Stimulated activated CD4-positive, alpha-beta T cell treated with anti-CD3 and anti-CD28 coated beads, TNF-alpha, amount 100 ng/mL, for 4 hours (primary cell): ENCODE measurements around the gene CC2D2A.
"Not testable (repeated sequence)": the region's sequence is repeated elsewhere in the genome, so short reads cannot be mapped to it uniquely, and the experiment has no call there.

ENCODE experiments used
- DNase-seq, 3 experiments: peaks; one replicate each; pipeline ENCODE4 v3.0.0-alpha.2; 2020; ENCODE audit warnings: low read depth in 3 of 3

CC2D2A gene

DNA sequence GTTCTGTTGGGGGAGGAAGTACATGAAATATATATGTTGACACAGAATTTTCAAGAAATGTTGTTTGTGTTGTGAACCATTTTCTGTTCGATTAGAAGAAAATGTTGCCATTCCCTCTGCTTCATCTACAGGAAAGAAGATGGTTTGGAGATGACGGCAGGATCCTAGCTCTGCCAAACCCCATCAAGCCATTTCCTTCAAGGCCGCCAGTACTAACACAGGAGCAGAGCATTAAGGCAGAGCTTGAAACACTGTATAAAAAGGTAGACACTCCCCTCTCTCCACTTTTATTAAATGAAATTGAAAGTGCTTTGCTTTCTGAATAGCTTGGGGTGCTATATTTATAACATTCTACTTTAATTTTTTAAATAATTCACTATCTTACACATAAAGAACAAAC, 46.8 kb downstream of the CC2D2A start:
- DNase-seq = no peak

DNA sequence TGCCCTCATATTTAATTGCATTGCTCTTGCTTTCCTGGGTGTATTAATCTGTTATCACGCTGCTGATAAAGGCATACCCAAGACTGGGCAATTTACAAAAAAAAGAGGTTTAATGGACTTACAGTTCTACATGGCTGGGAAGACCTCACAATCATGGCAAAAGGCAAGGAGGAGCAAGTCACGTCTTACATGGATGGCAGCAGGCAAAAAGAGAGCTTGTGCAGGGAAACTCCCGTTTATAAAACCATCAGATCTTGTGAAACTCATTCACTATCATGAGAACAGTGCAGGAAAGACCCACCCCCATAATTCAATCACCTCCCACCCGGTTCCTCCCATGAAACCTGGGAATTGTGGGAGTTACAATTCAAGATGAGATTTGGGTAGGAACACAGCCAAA, 48.0 kb downstream of the CC2D2A start:
- DNase-seq = not testable (repeated sequence)

DNA sequence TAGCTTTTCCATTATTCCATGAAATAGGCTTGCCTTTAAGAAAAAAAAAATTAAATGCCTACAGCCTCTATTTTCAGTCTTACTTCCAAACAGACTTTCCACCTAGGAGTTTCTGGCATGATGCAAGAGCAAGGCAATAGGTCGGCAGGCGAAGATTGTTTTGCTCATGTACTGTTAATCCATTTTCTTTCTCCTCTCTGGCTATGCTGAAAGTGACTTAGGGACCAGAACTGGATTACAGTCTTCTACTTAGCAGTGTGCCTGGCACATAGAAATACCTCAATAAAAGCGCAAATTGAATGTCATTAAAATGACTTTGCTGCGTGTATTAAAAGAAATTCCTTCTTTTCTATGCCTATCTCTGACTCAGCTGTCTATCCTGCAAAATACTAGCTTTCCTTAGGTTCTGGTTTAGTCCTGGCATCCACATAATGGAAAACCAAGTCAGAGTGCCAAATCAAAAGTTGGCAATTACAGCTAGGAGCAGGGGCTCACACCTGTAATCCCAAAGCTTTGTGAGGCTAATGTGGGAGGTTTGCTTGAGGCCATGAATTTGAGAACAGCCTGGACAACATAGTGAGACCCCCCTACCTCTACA, 51.9 kb downstream of the CC2D2A start:
- no peak for DNase-seq

DNA sequence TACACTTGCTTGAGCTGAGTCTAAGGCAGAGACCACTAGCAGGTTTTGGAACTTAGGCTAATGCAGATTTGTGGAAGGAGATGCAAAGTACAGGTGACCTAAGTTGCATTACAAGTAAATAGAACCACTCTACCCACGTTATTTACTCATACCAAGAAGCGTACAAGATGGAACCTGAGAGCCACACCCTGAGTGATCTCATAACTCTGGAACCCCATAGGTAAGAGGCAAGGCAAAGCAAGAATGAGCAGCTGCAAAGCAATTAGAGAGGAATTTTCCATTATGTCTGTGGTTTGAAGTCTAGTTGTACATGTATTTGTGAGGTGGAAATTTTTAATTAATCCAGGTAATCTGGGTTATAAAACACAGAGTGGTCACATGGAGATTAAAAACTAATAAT, 55.4 kb downstream of the CC2D2A start:
- DNase-seq = no peak

DNA sequence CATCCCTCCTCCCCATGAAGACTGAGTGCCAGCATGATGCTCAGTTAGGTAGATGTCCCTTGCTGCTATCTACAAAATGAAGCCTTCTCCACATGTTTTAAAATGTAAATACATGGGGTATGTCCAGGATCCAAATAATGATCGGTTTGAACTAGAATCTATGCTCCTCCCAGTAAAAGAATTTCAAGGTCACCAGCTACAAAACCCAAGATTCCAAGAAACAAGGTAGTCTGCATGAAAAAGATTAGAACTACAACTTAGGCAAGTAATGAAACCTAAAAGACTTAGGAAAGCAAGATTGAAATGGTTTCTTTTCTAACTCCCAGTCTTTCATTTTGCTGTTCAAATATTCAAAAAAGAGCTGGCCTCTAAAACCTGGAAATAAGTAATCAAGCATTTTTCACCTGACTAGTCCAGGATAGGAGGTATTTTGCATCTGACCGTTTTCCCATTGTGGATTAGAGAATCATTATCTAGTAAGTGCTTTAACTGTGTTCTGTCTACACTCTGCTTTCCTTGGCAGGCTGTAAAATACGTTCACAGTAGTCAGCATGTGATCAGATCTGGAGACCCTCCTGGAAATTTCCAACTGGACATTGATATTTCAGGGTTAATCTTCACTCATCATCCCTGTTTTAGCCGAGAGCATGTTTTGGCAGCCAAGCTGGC, 57.4 kb downstream of the CC2D2A start:
- no peak for DNase-seq

DNA sequence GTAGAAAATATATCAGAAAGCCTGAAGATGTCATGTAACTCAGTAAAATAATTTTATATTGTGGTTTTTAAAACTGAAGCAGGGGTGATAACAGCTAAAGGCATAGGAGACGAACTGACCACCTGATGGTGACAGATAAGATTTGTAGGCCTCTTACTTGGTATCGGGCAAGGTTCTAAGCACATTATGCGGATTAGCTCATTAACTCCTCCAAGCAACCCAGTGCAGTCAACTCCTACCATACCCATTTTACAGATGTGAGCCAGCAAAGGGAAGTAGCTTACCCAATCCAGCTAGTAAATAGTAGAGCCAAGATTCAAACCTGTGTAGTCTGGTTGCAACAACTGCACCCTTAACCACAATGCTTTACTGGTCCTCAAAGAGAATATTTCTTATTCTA, 62.1 kb downstream of the CC2D2A start:
- DNase-seq = no peak

DNA sequence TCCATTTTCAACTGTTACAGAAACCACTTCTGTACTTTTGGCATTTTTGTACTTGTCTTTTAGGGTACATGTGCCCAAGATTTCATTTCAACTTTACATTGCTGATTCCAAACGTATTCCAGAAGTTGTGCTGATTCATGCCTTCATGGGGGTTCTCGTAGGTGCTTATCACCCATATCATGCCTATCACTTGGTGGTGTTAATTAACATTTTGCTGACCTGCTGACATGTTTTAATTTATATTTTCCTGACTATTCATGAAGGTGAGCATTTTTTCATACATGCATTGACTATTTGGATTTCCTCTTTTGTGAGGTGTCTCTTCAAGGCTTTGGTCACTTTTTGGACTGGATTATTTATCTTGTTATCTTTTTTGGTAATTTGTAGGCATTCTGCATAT, 64.1 kb downstream of the CC2D2A start:
- no peak for DNase-seq

DNA sequence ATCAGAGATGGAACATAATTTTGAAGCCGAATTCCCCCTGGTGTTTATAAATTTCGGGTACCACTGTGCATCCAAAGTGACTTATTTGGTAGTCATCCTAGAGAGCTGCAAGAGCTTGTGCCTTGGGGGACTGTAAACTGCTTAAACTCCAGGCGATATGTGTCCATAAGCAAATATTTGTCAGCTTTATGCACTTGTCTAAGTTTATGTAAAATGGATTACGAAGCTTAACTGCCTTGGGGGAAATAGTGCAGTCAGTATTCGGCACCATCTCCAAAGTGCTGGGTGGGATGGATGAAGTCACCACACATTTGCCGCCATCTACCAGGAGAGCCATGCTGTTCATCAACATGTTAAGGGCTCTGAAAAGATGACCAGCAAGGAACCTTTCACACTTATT, 65.9 kb downstream of the CC2D2A start:
- no peak for DNase-seq

DNA sequence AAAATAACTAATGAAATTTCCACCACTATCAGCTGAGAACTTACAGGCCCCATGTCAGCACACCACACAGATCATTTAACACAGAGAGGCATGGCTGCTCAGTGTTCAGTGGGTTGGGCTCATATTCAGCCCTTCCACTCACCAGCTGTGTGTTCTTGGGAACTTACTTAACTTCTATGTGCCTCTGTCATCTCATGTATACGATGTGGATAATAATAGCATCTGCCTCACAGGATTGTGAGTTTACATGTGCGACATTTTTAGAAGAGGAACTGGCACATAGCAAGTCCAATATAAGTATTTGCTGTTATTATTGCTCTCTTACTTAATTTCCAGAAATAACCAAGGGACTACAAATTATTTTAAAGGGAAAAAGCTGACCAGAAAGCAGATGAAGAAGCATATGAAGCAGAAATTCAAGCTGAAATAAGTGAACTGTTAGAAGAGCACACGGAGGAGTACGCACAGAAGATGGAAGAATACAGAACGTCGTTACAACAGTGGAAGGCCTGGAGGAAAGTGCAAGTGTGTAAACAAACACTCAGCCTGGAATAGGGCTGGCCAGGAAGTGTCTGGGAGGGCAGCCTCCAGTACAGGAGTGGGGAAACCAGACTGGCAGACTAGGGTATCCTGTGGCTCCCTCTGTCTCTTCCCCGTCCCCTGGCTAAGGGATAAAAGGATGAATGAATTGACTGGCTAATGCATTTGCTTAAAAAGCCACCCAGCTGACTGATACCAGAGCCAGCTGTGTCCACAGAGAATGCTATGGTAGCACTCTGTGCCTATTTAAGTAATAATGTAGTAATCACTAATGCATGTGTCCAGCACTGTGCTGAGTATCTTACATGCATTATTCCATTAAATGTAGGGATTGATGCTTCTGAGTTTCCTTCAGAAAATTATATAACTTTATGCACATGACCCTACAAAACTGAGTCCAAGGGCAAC, 67.1 kb downstream of the CC2D2A start:
- no peak for DNase-seq

DNA sequence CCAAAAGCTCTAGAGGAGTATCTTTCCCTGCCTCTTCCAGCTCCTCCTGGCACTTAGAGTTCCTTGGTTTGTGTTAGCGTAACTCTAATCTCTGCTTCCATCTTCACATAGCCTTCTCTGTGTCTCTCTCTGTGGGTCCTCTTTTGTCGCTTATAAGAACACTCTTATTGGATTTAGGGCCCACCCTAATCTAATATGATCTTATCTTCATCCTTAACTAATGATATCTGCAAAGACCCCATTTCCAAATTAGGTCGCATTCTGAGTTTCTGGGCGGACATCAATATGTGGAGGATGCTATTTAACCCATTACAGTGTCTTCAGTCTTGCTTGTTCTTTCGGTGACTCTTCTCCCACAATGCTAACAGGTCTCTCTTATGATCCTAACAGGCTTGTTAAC, 72.3 kb downstream of the CC2D2A start:
- DNase-seq = no peak

DNA sequence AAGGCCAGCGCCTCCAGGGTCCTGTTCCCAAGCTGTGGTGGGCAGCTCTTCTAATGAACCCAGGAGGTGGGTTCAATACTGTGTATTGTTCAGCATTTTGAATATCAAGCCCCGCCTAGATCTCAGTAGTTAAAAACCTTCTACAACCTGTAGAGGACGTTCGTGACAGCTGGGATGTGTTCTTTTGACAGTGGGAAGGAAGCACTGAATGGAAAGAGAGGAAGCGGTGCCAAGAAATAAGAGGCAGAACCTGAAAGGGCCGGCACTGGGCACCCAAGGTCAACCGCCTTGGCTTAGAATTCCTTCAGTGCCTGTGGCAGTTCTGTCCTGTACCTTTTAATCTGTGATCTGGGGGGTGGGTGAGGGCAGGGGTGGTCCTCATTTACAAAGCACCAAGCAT, 73.1 kb downstream of the CC2D2A start:
- no peak for DNase-seq

DNA sequence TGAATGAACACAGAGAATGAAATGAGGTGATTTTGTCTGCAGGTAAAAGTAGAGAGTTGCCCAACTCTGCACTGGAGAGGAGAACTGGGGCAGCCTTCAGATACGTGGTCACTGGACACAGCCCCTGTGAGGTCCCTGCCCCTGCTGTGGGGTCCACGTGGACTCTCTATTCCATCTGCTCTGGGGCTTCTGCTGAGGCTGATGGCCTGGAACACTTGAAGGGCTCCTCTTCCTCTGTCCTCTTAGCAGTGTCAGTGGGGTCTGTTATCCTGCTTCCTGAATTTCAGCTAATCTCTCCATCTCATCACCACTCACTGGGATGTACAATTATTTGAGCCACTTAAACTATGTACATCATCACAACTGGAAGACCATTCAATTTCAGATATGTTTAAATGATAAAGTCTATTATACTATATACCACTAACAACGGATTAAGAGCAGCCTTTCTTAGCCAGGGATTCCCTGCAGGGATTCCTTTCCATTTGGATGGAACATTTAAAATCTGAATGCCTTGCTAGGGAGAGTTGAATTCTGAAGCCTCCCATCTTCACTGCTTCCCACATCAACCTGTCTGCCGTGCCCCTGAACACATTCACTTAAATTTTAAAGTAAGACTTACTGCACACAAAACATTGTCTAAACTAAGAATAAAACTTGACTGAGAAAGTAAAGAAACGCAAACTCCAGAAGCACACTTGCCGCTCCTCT, 74.0 kb downstream of the CC2D2A start:
- DNase-seq = no peak

DNA sequence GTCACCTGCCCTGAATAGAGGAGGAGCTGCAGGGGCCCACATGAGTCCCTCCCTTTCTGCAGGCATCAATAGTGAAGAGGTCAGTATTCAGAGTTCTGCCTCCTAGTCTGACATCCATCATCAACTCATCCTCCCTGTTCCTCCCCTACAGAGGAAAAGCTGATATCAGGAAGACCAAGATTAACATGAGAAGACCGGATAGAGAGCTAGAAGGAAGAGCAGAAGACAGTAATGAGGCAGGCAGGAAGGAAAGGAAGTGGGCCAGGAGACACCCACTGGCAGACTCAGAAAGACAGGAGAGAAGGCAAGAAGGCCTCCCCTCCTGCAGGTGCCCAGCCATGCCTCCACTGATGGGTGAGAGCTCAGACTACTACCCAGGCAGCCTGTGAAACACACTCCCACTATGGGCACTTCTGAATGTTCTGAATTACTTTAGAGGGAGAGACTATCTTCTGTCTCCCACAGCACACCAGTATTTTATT, 74.6 kb downstream of the CC2D2A start:
- no peak for DNase-seq

DNA sequence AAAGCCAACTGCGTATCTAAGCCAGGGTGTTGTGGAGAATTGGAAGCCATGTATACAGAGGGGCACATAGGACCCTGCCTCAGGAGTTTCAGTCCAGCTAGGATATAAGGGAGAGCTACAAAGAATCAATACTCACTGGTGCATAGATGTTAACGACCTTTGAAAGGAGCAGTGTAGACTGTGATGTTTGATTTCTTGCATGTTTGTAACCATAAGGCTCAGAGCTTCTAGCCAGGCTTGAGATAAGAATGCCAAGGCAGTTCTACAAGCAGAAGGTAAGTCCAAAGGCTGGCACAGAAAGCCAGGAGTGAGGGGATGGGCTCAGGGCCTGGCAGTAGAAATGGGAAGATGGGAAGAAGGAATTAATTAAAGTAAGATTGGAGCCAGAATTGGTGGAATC, 75.7 kb downstream of the CC2D2A start:
- DNase-seq = no peak

DNA sequence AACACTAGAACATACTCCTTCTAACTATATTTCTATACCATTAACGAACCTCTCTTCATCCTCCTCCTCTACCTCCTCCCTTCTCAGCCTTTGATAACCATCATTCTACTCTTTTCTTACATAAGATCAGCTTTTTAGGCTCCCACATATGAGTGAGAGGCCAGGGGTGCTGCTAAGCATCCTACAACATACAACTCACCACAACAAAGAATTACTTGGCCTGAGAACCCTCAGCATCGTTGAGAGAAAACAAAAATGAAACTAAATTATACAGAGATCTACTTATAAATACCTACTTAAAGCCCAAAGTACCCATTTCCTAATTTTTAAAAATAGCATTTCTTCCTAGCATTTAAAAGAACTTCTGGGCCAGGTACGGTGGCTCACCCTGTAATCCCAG, 77.7 kb downstream of the CC2D2A start:
- no peak for DNase-seq

DNA sequence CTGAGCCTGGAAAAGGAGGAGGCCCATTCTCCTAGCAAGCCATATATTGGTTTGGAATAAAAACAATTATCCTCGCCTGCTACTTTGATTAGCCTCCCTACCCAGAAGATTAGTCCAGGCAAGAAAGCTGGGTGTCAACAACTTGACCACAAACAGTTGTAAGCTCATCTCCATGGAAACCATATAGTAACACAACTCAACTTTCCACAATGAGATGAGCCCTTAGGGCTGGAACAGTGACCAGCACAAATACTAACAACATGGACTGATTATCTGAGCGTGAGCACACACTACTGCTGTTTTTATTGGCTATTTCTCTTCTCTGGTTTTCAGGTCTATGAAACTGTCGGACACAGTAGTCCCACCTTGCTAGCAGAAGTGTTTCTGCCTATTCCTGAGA, 80.8 kb downstream of the CC2D2A start:
- no peak for DNase-seq

DNA sequence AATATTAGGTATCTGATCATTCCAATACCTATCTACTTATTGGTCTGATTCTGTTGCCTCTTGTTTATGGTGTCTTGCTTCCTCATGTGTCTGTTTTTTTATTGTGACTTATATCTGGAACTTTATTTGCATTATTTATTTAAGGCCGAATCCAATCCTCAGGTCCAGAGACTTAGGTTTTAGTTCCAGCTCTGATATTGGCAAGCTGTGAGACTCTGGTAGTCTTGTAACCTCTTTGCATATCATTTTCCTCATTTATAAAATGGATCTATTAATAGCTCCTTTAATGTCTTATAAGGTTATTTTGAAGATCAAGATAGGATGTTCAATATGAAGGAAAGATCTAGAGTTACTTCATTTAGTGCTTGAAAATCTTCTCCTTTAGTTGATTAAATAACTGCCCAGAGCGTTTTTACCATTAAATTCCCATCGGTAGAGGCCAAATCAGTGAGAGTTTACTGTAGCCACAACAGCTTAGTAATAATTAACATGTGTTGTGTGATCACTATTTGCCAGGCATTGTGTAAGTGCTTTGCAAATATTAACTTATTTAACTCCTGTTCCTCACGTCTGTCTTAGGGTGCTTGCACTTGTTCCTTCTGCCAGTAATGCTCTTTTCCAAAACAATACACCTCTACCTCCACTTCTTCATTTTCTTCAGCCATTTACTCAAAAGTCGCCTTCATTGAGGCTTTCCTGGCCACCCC, 82.2 kb downstream of the CC2D2A start:
- no peak for DNase-seq

DNA sequence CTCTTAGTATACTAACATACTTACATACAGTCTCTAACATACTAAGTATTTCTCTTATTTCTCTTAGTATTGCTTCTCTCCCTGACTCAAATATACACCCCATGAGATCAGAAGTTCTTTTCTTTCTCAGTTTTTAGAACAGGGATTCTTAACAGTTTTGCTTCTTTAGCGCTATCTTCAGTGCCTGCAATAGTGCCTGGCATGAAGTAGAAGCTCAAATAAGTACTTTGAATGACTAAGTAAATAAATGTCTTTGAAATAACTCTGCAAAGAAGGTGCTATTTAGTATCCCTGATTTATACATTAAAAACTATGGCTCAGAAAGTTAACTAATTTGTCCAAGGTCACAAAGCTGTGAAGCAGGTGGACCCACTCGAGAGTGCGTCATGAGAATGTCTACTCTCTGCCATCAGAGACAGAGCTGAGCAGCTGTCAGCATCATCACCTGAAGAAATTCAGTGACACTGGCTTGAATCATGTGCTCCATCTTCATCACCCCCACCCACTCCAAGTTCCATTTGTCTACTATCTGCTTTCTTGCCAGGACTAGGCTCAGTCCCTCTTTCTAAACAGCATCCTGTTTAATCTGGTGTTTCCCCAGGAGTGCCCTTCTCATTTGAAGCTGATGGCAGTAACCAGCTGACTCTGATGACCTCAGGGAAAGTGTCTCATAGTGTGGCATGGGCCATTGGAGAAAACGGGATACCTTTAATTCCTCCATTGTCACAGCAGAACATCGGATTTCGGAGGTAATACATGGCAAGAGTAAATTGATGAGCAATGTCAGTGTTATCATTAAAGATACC, 83.1 kb downstream of the CC2D2A start:
- no peak for DNase-seq

DNA sequence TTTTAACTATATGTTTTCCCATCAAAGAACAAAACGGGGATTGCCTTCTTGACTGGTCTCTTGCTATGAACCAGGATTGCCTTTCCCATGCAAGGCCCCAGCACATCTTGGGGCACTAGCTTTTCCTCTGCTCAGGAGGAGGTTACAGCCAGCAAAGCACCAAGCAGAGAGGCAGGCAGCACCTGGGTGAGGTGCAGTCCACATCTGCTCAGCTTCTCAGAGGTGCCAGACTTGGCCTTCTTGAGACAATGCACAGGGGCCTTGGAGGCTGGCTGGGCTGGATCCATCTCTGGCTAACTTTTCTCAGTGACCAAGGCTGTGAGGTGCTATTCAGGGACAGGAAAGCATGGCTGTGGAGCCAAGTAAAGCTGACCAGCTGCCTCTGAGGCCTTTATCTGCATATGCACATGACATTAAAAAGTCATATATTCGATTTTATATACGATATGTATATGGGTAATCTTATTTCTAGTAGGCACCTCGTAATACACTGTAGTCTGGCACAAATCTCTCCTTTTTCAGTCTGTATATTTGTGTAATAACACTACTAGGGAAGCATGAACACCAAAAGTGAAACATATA, 86.9 kb downstream of the CC2D2A start:
- DNase-seq = no peak
